Natural killer cell (primary cell): ENCODE data around the gene MCEMP1. TPM values are rescaled to one million over a fixed set of nuclear protein-coding genes. Genes with fewer than 3 reads are reported as not detected.
"Not testable (repeated sequence)": the region's sequence is repeated elsewhere in the genome, so short reads cannot be mapped to it uniquely, and the experiment has no call there.

Experiments
- ATAC-seq, 3 donors: fragments of 150-1000 bp in 2 of 3; fragments of 200-7000 bp in 1 of 3; cut with Tn5 transposase; 1 replicate in 1 of 3; 2 replicates in 2 of 3; pipeline ENCODE4 v1.10.0; 2021; ENCODE audit warnings: mild to moderate bottlenecking in 2 of 3, moderate library complexity in 2 of 3
- DNase-seq, 2 donors: peaks; one replicate each; pipeline versions ENCODE4 v3.0.0 to v3.0.0-alpha.2; 2013 to 2021; ENCODE audit warnings: mixed read lengths in 1 of 2
- H3K27ac ChIP-seq: one replicate; pipeline ENCODE4 v1.5.1; 2013; ENCODE audit warnings: mild to moderate bottlenecking, low read length
- H3K27me3 ChIP-seq: one replicate; pipeline ENCODE4 v1.6.1; 2013; ENCODE audit warnings: low read length; ENCODE audit not compliant: control insufficient read depth, insufficient read depth
- H3K36me3 ChIP-seq: one replicate; pipeline ENCODE4 v1.6.1; 2013; ENCODE audit warnings: low read length; ENCODE audit not compliant: control insufficient read depth, insufficient read depth
- H3K4me1 ChIP-seq: one replicate; pipeline ENCODE4 v1.6.1; 2013; ENCODE audit warnings: low read length; ENCODE audit not compliant: control insufficient read depth, insufficient read depth
- H3K4me3 ChIP-seq: one replicate; pipeline ENCODE4 v1.5.1; 2013; ENCODE audit warnings: low read length
- H3K9me3 ChIP-seq: one replicate; pipeline ENCODE4 v1.6.1; 2013; ENCODE audit warnings: low read length; ENCODE audit not compliant: control insufficient read depth, insufficient read depth
- H3K27ac Mint-ChIP-seq, 2 donors: one replicate each; pipeline ENCODE4 v1.8.0; 2022; ENCODE audit warnings: mild to moderate bottlenecking in 2 of 2, mixed read lengths in 2 of 2, moderate library complexity in 1 of 2
- H3K27me3 Mint-ChIP-seq, 2 donors: one replicate each; pipeline ENCODE4 v1.8.0; 2022; ENCODE audit warnings: low read depth in 2 of 2, mixed read lengths in 2 of 2
- H3K36me3 Mint-ChIP-seq: one replicate; pipeline ENCODE4 v1.8.0; 2022; ENCODE audit warnings: mixed read lengths
- H3K4me1 Mint-ChIP-seq, 2 donors: one replicate each; pipeline ENCODE4 v1.8.0; 2022; ENCODE audit warnings: mixed read lengths in 2 of 2
- H3K4me3 Mint-ChIP-seq: one replicate; pipeline ENCODE4 v1.8.0; 2022; ENCODE audit warnings: mild to moderate bottlenecking, moderate library complexity, mixed read lengths
- H3K9me3 Mint-ChIP-seq, 2 donors: one replicate each; pipeline ENCODE4 v1.8.0; 2022; ENCODE audit warnings: mixed read lengths in 2 of 2
- WGBS: methylation state at CpG from one replicate; pipeline ENCODE4 v1.1.7; 2013; ENCODE audit warnings: missing lambda C conversion rate; ENCODE audit not compliant: insufficient coverage; 5-methylcytosine and 5-hydroxymethylcytosine counted together
- intact Hi-C: fragments of 100-400 bp; cut with micrococcal nuclease; formaldehyde crosslinking; loops from one replicate; pipeline ENCODE4 v1.14.2; 2022
- total RNA-seq, 4 donors: library from RNA; stranded (reverse); fragments of 120-200 nt in 1 of 4; gene quantifications; one replicate each; pipeline versions ENCODE4 v1.2.3 to v1.2.4, GENCODE V29; 2013 to 2022
- TF ChIP-seq, protein P1 (sequence below): fragments of 200-600 bp; IDR thresholded peaks from one replicate; pipeline ENCODE4 v1.8.0; 2022; ENCODE audit warnings: antibody characterized with exemption

MCEMP1 gene
- total RNA-seq, 3 donors from 2014 or later (not counting 1 experiment from before 2014, with no cell fraction given) = 0.59 to 4.8 (median 1.8) TPM

DNA sequence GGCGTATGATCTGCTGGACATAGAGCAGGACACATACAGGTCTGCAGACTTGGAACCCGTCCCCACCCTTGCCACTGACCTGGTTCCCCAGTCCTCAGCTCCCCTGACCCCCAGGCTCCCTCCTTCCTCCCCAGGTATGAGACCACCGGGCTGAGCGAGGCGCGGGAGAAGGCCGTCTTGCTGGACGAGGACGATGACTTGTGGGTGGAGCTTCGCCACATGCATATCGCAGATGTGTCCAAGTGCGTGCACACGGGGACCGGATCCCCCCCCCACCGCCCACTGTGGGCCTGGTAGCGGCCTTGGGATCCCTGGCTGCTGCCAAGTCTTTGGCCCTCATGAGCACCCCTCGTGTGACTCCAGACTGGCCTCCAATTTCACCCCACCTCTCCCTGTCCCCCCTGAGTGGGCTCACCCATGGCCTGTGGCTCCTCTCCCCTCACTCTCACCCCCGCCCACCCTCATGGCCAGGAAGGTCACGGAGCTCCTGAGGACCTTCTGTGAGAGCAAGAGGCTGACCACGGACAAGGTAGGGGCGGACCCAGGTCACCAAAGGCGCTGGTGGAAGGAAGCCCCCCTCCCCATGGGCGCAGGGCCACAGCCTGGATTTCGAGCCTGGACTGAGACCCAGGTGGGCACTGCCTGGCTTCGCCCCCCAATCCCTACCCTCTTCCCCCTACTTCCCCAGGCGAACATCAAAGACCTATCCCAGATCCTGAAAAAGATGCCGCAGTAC is 34.4 kb upstream of the MCEMP1 start:
- H3K9me3 Mint-ChIP-seq = peaks cover 0 to 2% of the 10 kb centered on the region in 2 donors
- DNase-seq (no peak), ATAC-seq (no peak)
- Histone ChIP-seq H3K27me3 (no peaks in the 10 kb centered on the region), H3K27ac (no peak overlapping the region), H3K36me3 (peaks cover 23% of the 10 kb centered on the region), H3K4me1 (peaks cover 31% of the 10 kb centered on the region), H3K4me3 (no peak overlapping the region), H3K9me3 (no peaks in the 10 kb centered on the region)
- H3K4me3 Mint-ChIP-seq = no peak overlapping the region
- no peaks in the 10 kb centered on the region for H3K36me3 Mint-ChIP-seq
- intact Hi-C loops = no loop called here
- no peaks in the 10 kb centered on the region for H3K27me3 Mint-ChIP-seq
- H3K27ac Mint-ChIP-seq = peak overlapping the region in 1 of 2 donors; percentile 62
- 97% methylated on average over 27 of the region's 27 CpGs for WGBS
- H3K4me1 Mint-ChIP-seq = peaks cover 13 to 36% of the 10 kb centered on the region in 2 donors
- TF ChIP-seq, protein P1, sequence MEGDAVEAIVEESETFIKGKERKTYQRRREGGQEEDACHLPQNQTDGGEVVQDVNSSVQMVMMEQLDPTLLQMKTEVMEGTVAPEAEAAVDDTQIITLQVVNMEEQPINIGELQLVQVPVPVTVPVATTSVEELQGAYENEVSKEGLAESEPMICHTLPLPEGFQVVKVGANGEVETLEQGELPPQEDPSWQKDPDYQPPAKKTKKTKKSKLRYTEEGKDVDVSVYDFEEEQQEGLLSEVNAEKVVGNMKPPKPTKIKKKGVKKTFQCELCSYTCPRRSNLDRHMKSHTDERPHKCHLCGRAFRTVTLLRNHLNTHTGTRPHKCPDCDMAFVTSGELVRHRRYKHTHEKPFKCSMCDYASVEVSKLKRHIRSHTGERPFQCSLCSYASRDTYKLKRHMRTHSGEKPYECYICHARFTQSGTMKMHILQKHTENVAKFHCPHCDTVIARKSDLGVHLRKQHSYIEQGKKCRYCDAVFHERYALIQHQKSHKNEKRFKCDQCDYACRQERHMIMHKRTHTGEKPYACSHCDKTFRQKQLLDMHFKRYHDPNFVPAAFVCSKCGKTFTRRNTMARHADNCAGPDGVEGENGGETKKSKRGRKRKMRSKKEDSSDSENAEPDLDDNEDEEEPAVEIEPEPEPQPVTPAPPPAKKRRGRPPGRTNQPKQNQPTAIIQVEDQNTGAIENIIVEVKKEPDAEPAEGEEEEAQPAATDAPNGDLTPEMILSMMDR = no peak

DNA sequence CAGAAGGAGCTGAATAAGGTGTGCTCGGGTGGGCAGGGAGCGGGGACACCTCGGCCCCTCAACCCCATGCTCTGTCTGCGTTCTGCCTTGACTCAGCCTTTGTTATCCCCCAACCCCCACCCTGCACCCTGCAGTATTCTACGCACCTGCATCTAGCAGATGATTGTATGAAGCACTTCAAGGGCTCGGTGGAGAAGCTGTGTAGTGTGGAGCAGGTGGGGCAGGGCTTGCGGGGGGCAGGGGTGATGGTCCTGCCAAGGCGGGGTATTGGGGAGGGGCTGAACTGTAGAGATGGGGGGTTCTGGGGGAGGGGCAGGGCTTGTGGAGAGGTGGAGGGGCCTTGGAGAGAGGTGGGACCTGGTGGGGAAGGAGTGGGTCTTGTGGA is 33.9 kb upstream of the MCEMP1 start:
- Mint-ChIP-seq H3K27ac (peak overlapping the region in 1 of 2 donors; percentile 62), H3K36me3 (no peaks in the 10 kb centered on the region), H3K9me3 (peaks cover 0 to 2% of the 10 kb centered on the region in 2 donors), H3K4me3 (no peak overlapping the region), H3K4me1 (peaks cover 8 to 31% of the 10 kb centered on the region in 2 donors), H3K27me3 (no peaks in the 10 kb centered on the region)
- H3K27ac ChIP-seq = no peak overlapping the region
- H3K9me3 ChIP-seq = no peaks in the 10 kb centered on the region
- DNase-seq (no peak), ATAC-seq (no peak)
- H3K36me3 ChIP-seq = peaks cover 23% of the 10 kb centered on the region
- no peak overlapping the region for H3K4me3 ChIP-seq
- TF ChIP-seq, protein P1 = no peak
- H3K4me1 ChIP-seq = peaks cover 26% of the 10 kb centered on the region
- intact Hi-C loops = no loop called here
- H3K27me3 ChIP-seq = no peaks in the 10 kb centered on the region
- WGBS = 92% methylated on average over 7 of the region's 8 CpGs

DNA sequence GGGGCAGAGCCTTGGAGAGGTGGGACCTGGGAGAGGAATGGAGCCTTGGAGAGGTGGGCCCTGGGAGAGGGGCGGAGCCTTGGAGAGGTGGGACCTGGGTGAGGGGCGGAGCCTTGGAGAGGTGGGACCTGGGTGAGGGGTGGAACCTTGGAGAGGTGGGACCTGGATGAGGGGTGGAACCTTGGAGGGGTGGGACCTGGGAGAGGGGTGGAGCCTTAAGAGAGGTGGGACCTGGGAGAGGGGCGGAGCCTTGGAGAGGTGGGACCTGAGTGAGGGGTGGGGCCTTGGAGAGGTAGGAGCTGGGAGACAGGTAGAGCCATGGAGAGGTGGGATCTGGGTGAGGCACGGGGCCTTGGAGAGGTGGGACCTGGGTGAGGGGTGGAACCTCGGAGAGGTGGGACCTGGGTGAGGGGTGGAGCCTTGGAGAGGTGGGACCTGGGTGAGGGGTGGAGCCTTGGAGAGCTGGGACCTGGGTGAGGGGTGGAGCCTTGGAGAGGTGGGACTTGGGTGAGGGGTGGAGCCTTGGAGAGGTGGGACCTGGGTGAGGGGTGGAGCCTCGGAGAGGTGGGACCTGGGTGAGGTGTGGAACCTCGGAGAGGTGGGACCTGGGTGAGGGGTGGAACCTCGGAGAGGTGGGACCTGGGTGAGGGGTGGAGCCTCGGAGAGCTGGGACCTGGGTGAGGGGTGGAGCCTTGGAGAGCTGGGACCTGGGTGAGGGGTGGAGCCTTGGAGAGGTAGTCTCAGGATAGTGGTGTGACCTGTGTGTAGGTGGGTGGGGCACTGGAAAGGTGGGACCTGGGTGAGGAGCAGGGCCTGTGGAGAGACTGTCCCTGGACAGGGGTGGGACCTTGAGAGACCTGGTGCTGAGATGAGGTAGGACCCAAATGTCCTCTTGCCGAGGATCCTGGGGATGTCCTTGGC is 33.0 kb upstream of the MCEMP1 start:
- DNase-seq (peak in 1 of 2 donors; percentile 52), ATAC-seq (peak in 2 of 3 donors; percentile 32 to 35)
- H3K27me3 Mint-ChIP-seq, H3K9me3 Mint-ChIP-seq, H3K4me3 ChIP-seq, H3K36me3 Mint-ChIP-seq, H3K4me3 Mint-ChIP-seq, H3K9me3 ChIP-seq, intact Hi-C loops, H3K27me3 ChIP-seq, H3K27ac ChIP-seq: not testable (repeated sequence)
- Mint-ChIP-seq H3K27ac (peak overlapping the region in 1 of 2 donors; percentile 62), H3K4me1 (peaks cover 8 to 22% of the 10 kb centered on the region in 2 donors)
- 84% methylated on average over 10 of the region's 10 CpGs for WGBS
- peaks cover 23% of the 10 kb centered on the region for H3K36me3 ChIP-seq
- H3K4me1 ChIP-seq = peaks cover 18% of the 10 kb centered on the region

DNA sequence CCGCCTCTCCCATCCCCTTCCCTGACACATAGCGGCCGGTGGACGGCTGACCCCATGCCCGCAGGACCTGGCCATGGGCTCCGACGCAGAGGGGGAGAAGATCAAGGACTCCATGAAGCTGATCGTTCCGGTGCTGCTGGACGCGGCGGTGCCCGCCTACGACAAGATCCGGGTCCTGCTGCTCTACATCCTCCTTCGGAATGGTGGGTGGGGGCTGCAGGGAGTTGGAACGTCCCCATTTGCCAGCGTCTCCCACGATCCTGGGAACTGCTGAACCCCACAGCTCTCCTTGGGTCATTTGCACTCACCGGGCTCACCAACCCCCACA is 32.4 kb upstream of the MCEMP1 start:
- H3K36me3 ChIP-seq = peaks cover 23% of the 10 kb centered on the region
- Mint-ChIP-seq H3K27me3 (no peaks in the 10 kb centered on the region), H3K36me3 (no peaks in the 10 kb centered on the region), H3K9me3 (peaks cover 0 to 2% of the 10 kb centered on the region in 2 donors), H3K4me3 (no peak overlapping the region), H3K27ac (no peak overlapping the region), H3K4me1 (peaks cover 8 to 16% of the 10 kb centered on the region in 2 donors)
- no peak overlapping the region for H3K4me3 ChIP-seq
- ATAC-seq (no peak), DNase-seq (no peak)
- H3K4me1 ChIP-seq = peaks cover 11% of the 10 kb centered on the region
- H3K9me3 ChIP-seq = no peaks in the 10 kb centered on the region
- no peaks in the 10 kb centered on the region for H3K27me3 ChIP-seq
- intact Hi-C loops = no loop called here
- TF ChIP-seq, protein P1 = no peak
- 96% methylated on average over 20 of the region's 20 CpGs for WGBS
- no peak overlapping the region for H3K27ac ChIP-seq
